Tongue (tissue), 2 donors: ENCODE data around the gene DHTKD1. TPM values are rescaled to one million over a fixed set of nuclear protein-coding genes. Genes with fewer than 3 reads are reported as not detected.
A peak's percentile ranks its signal among the peaks of the same experiment; 100 is the strongest.
"Not testable (repeated sequence)": the region's sequence is repeated elsewhere in the genome, so short reads cannot be mapped to it uniquely, and the experiment has no call there.

Experiments used
- DNase-seq: peaks from one replicate; pipeline ENCODE4 v3.0.0-alpha.2; 2015
- total RNA-seq: library from RNA; depleted of rRNA; stranded (reverse); fragments of >200 nt; gene quantifications from one replicate; pipeline ENCODE4 v1.2.3, GENCODE V29; 2014

Gene DHTKD1
- total RNA-seq, 1 donor from 2014 or later: 43.9 TPM

GRCh38 chr10:12062754-12063482, 5.8 kb upstream of the DHTKD1 start:
- DNase-seq: peak; percentile 7

GRCh38 chr10:12063483-12063818, 5.3 kb upstream of the DHTKD1 start:
- DNase-seq: no peak

GRCh38 chr10:12067336-12067735, 1.4 kb upstream of the DHTKD1 start:
- DNase-seq: no peak

- DNase-seq: not testable (repeated sequence)
Observed at GRCh38 chr10:12071441-12071840, 2.7 kb downstream of the DHTKD1 start.

- DNase-seq: no peak
Observed at GRCh38 chr10:12073526-12073925, 4.8 kb downstream of the DHTKD1 start.

- no peak for DNase-seq
Observed at GRCh38 chr10:12077580-12078180, 8.9 kb downstream of the DHTKD1 start.

- DNase-seq: no peak
Observed at GRCh38 chr10:12081470-12081869, 12.7 kb downstream of the DHTKD1 start.

GRCh38 chr10:12081879-12082557, 13.3 kb downstream of the DHTKD1 start:
- no peak for DNase-seq

GRCh38 chr10:12088919-12089318, 20.2 kb downstream of the DHTKD1 start:
- no peak for DNase-seq

- DNase-seq: no peak
Observed at GRCh38 chr10:12091421-12091820, 22.7 kb downstream of the DHTKD1 start.

GRCh38 chr10:12097361-12097760, 28.6 kb downstream of the DHTKD1 start:
- DNase-seq: not testable (repeated sequence)

- DNase-seq: no peak
Observed at GRCh38 chr10:12097791-12098190, 29.0 kb downstream of the DHTKD1 start.

GRCh38 chr10:12098966-12099365, 30.2 kb downstream of the DHTKD1 start:
- DNase-seq: no peak

GRCh38 chr10:12103802-12104201, 35.0 kb downstream of the DHTKD1 start:
- no peak for DNase-seq

- no peak for DNase-seq
Observed at GRCh38 chr10:12107781-12108180, 39.0 kb downstream of the DHTKD1 start.

- DNase-seq: no peak
Observed at GRCh38 chr10:12109286-12109685, 40.5 kb downstream of the DHTKD1 start.

- no peak for DNase-seq
Observed at GRCh38 chr10:12111528-12111927, 42.8 kb downstream of the DHTKD1 start.

GRCh38 chr10:12113627-12114026, 44.9 kb downstream of the DHTKD1 start:
- DNase-seq: no peak

GRCh38 chr10:12121673-12122072, 52.9 kb downstream of the DHTKD1 start:
- DNase-seq: no peak

GRCh38 chr10:12129222-12130111, 60.7 kb downstream of the DHTKD1 start, which contains the start of gene SEC61A2:
TSS of gene SEC61A2 (plus strand) at chr10:12129677. CDS start at chr10:12129788, 111 bp downstream.
- DNase-seq: peak; percentile 97

GRCh38 chr10:12130237-12130872, 61.6 kb downstream of the DHTKD1 start:
- DNase-seq: peak; percentile 80

GRCh38 chr10:12135631-12136030, 66.9 kb downstream of the DHTKD1 start:
- DNase-seq: no peak
